ENCODE results near the gene DAPK2.

The DAPK2 gene

DNA sequence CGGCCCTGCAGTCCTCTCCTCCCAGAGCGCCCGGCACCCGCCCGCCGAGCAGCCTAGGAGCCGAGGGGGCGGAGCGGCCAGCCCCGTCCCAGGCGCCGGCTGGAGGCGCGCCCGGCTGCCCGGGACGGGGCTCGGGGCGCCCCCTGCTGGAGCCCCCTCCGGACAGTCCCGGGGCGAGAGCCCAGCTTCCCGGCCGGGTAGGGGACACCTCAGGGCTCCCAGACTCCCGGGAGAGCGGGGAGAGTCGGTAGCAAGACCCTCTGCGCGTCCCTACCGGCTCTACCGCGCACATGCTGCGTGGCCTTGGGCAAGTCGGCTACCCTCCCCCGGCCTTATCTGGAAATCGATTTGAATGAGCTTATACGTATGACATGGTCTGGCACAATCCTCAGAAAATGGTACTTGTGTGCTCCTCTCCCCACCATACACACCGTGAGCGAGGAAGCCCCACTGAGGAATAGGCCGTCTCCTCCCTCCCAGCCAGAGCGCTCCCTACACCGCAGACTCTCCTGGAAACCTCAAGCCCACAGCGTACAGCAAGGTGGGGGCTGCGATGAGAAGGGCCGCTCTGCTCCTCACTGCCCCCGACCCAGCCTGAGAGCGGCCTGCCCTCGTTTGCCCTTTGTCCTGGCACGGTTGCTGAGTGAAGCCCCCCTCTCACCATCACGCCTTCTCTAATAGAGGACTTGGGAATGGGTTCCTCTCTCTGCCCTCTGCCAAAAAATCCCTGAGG, at the start of gene DAPK2:
Gene DAPK2 (minus strand): TSS at position 65 of the 733 bp plus-strand sequence. CDS start 6,224 bp downstream, outside the sequence.
- H3K27ac ChIP-seq: peak within 1 kb of the TSS; percentile 68
- 0 out of 2 replicates have a peak, but pooled peaks have one; percentile 20 for TF ChIP-seq ZFX (IDR thresholded peaks at IDR 0.05)
- TF ChIP-seq, protein P1, sequence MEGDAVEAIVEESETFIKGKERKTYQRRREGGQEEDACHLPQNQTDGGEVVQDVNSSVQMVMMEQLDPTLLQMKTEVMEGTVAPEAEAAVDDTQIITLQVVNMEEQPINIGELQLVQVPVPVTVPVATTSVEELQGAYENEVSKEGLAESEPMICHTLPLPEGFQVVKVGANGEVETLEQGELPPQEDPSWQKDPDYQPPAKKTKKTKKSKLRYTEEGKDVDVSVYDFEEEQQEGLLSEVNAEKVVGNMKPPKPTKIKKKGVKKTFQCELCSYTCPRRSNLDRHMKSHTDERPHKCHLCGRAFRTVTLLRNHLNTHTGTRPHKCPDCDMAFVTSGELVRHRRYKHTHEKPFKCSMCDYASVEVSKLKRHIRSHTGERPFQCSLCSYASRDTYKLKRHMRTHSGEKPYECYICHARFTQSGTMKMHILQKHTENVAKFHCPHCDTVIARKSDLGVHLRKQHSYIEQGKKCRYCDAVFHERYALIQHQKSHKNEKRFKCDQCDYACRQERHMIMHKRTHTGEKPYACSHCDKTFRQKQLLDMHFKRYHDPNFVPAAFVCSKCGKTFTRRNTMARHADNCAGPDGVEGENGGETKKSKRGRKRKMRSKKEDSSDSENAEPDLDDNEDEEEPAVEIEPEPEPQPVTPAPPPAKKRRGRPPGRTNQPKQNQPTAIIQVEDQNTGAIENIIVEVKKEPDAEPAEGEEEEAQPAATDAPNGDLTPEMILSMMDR (conservative IDR thresholded peaks at IDR 0.05): peak; percentile 95

DNA sequence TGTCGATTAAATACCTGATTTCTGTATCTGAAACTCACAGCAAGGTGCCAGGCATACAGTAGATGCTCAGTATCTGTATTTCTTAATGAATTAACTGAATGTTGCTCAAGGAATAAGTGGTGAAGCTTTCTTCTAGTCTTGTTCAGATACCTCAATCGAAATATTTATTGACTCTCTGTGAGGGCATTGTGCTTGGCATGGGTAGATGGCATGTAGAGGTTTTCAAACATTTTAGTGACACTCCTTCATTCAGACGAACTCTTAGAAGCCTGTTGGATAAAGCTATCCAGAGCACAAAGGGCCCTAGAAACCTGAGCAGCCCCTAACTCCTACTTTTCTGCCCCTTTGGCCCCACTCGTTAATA, 49.1 kb upstream of the DAPK2 start:
- no peak for TF ChIP-seq ZFX (IDR thresholded peaks at IDR 0.05)
- TF ChIP-seq, protein P1 (conservative IDR thresholded peaks at IDR 0.05): no peak
- peak overlapping the region; percentile 86 for H3K27ac ChIP-seq

DNA sequence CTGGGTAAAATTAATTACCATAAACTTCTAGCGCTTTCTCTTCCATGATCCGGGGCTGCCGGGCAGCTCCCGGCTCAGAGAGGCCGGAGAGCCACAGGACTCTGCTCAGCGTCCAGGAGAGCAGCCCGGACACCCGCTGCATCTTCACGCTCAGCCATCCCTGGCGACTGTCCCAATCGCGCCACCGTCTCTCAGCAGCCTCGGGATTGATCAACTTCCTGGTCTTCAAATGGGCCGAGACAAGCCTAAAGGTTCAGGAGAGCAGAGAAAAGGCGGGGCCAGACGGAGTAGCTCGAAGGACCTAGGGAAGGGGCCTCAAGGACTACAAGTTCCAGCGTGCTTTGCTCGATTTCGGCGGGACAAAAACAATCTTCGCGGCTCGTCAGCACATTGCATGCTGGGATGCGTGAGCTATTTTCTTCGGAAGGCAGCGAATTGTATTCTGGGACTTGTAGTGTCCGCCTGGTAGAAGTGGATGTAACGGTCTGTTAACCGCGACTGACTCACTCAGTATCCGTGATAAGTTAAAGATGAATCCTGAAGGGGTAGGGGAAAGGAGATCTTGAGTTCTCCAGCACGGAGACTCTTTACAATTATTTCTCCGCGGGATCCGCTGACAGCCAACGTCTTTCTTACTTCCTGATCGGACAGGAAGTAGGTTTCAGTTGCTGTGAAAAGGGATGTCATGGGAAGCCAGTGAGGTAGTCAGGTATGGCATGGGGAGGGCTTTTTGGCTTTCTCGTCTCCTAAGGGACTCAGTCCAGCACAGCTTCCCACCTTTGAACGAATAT, 47.5 kb upstream of the DAPK2 start, which contains the start of gene CIAO2A:
Gene CIAO2A (minus strand): TSS at position 212 of the 791 bp plus-strand sequence. CDS start 70 bp downstream, at position 142.
- TF ChIP-seq ZFX (IDR thresholded peaks at IDR 0.05): 0 out of 2 replicates have a peak, but pooled peaks have one; percentile 19
- TF ChIP-seq, protein P1 (conservative IDR thresholded peaks at IDR 0.05): no peak
- H3K27ac ChIP-seq: peak within 1 kb of the TSS; percentile 86

DNA sequence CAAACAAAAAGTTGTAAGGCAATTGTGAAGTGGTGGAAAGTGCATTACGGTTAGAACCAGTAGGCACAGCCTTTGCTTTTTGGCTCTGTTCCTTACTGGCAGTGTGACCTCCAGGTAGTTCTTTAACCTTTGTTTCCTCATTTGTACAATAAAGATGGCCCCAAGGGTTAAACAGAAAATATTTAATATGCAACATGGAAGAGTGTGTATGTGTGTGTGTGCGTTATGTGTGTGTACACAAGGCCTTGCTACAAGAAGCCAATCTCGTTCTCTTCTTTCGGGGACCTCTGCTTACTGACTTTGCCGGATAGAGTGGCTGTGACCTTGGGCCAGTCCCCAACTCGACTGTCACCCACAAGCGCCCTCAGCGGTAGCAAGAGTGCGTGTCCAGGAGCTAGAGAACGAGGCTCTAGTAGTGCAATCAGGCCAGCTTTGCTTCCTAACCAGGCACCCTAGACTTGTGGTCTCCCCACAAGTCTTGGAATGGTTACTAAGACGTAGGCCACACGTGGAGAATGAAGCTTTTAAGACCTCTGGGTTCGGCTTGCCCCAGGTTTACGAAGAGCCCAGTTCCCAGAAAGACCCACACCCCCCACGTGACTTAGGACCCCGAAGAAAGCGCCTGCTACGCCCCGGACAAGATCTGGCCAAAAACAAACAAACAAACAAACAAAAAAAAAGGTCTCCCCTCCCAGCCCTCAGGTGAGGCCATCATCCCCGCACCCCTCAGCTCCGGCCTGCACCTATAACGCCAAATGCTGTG, 46.8 kb upstream of the DAPK2 start:
- H3K27ac ChIP-seq: peak overlapping the region; percentile 86
- TF ChIP-seq, protein P1 (conservative IDR thresholded peaks at IDR 0.05): no peak
- peak; percentile 65 for TF ChIP-seq ZFX (IDR thresholded peaks at IDR 0.05)

DNA sequence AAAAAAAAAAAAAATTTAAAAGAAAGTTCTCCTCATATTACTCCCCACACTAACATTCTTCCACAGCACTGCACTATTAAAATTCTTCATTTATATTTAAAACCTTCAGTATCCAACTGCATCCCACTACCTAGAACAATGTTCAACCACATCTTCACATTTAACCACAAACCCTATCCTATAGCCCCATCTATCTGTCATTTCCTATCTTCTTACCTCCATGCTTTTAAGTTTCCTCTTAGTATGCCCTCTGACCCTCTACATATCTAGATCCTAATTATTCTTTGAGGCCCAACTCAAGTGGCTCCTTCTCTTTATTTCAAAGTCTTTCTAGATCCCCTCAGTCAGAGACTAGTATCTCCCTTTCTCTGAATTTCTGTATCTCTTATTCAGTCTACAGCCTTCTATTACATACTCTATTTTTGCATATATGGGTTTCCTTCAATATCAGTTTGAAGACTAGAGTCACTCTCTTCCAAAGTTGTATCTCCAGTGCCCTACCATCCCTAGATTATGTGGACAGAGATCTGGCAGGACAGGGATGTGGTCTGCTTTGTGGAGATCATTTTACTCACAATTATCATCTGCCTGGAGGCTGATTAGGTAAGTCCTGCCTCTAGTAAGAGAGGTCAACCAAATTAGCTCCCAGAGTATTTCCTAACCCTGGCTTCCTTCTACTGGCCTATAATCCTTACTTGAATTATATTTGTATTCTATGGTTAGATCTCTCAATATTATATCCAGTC, 46.0 kb upstream of the DAPK2 start:
- TF ChIP-seq ZFX (IDR thresholded peaks at IDR 0.05): no peak
- TF ChIP-seq, protein P1 (conservative IDR thresholded peaks at IDR 0.05): no peak; the same call in 1 of the 2 replicates
- H3K27ac ChIP-seq: peak overlapping the region; percentile 86; the same call in 1 of the 2 replicates

DNA sequence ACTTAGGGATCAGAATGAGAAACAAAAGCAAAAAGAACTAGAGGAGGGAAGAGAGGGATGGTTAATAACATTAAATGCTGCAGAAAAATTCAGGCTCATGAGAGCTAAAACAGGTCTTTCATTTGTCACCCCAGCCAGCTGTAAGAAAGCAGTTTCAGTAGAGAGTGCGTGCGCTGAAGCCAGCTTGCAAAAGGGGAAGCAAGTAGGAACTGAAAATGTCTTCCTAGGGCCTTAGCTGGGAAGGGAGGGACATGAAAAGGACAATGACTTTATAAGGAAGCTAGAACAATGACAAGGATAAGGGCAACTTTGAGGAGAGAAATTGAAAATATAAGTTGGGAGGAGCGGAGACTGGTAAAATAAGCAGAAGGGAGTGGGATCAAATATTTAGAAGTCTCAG, 44.2 kb upstream of the DAPK2 start:
- TF ChIP-seq, protein P1 (conservative IDR thresholded peaks at IDR 0.05): no peak
- no peak for TF ChIP-seq ZFX (IDR thresholded peaks at IDR 0.05)
- H3K27ac ChIP-seq: no peak overlapping the region

Data from C4-2B (cell line).